IMR-90 (cell line): ENCODE results near the gene F5. TPM values are rescaled to one million over a fixed set of nuclear protein-coding genes. Genes with fewer than 3 reads are reported as not detected.

Experiments
- ATAC-seq: fragments of 200-7000 bp; cut with Tn5 transposase; 2 replicates; pipeline ENCODE4 v1.9.1; 2020; ENCODE audit warnings: low read depth, mild to moderate bottlenecking, moderate library complexity
- BruUV-seq: library from RNA; stranded (reverse); fragments of 400-500 nt; replicated peaks from 2 replicates; lab custom pipeline; 2021; lab: Mats Ljungman, UMichigan
- CTCF ChIA-PET: fragments of 300-600 bp; formaldehyde crosslinking; extraction: SDS; loops from one replicate; lab custom pipeline; 2021; ENCODE audit warnings: antibody characterized with exemption; lab: Yijun Ruan, JAX
- POLR2A ChIA-PET: fragments of 300-600 bp; sonication (Branson Sonifier 250); formaldehyde crosslinking; loops from one replicate; lab custom pipeline; 2022; ENCODE audit warnings: antibody characterized with exemption; ENCODE audit not compliant: unreplicated experiment; lab: Charles Lee
- DNase-seq: peaks from one replicate; pipeline ENCODE4 v3.0.0; 2013
- H2AFZ ChIP-seq: replicated peaks from 2 replicates; pipeline ENCODE3; 2013; ENCODE audit warnings: low read length, mild to moderate bottlenecking; ENCODE audit not compliant: poor library complexity
- H2AK5ac ChIP-seq: 2 replicates; pipeline ENCODE4 v1.6.1; 2013; ENCODE audit warnings: low read depth, low read length, inconsistent platforms
- H2AK9ac ChIP-seq: replicated peaks from 2 replicates; pipeline ENCODE3; 2013; ENCODE audit warnings: mild to moderate bottlenecking, low read depth, low read length, moderate library complexity; ENCODE audit not compliant: poor library complexity
- H2BK120ac ChIP-seq: 2 replicates; pipeline ENCODE4 v1.6.1; 2013; ENCODE audit warnings: low read depth, low read length, inconsistent platforms
- H2BK15ac ChIP-seq: 3 replicates; pipeline ENCODE4 v1.6.1; 2013; ENCODE audit warnings: low read depth, low read length, inconsistent platforms
- H2BK20ac ChIP-seq: 2 replicates; pipeline ENCODE4 v1.6.1; 2013; ENCODE audit warnings: low read depth, mild to moderate bottlenecking, inconsistent platforms, low read length, moderate library complexity
- H2BK5ac ChIP-seq: 2 replicates; pipeline ENCODE4 v1.6.1; 2013; ENCODE audit warnings: mild to moderate bottlenecking, low read depth, low read length, inconsistent platforms; ENCODE audit not compliant: poor library complexity, severe bottlenecking
- H3K14ac ChIP-seq: replicated peaks from 2 replicates; pipeline ENCODE4 v1.6.1; 2013; ENCODE audit warnings: low read depth, low read length, inconsistent platforms
- H3K18ac ChIP-seq: 2 replicates; pipeline ENCODE4 v1.6.1; 2013; ENCODE audit warnings: low read depth, low read length, control low read depth
- H3K23ac ChIP-seq: 2 replicates; pipeline ENCODE4 v1.6.1; 2013; ENCODE audit warnings: low read depth, low read length, inconsistent platforms
- H3K27ac ChIP-seq: 2 replicates; pipeline ENCODE4 v1.5.1; 2013; ENCODE audit warnings: mild to moderate bottlenecking, control low read depth, low read length; ENCODE audit not compliant: insufficient read depth
- H3K27me3 ChIP-seq: 2 replicates; pipeline ENCODE4 v1.6.1; 2013; ENCODE audit warnings: low read length; ENCODE audit not compliant: control insufficient read depth, insufficient read depth
- H3K36me3 ChIP-seq: 2 replicates; pipeline ENCODE4 v1.6.1; 2013; ENCODE audit warnings: low read length, mixed read lengths; ENCODE audit not compliant: control insufficient read depth, insufficient read depth
- H3K4ac ChIP-seq: 2 replicates; pipeline ENCODE4 v1.6.1; 2013; ENCODE audit warnings: low read depth, low read length, inconsistent platforms
- H3K4me1 ChIP-seq: 2 replicates; pipeline ENCODE4 v1.6.1; 2013; ENCODE audit warnings: low read length, mixed read lengths; ENCODE audit not compliant: control insufficient read depth, insufficient read depth
- H3K4me2 ChIP-seq: 2 replicates; pipeline ENCODE4 v1.6.1; 2013; ENCODE audit warnings: low read depth, mild to moderate bottlenecking, control low read depth, low read length, moderate library complexity
- H3K4me3 ChIP-seq: 2 replicates; pipeline ENCODE4 v1.5.1; 2013; ENCODE audit warnings: low read depth, mild to moderate bottlenecking, control low read depth, low read length, moderate library complexity; ENCODE audit not compliant: insufficient read depth
- H3K56ac ChIP-seq: 2 replicates; pipeline ENCODE4 v1.6.1; 2013; ENCODE audit warnings: low read length, inconsistent platforms; ENCODE audit not compliant: insufficient read depth; ENCODE audit errors: extremely low read depth
- H3K79me1 ChIP-seq, 2 experiments: 2 replicates each; pipeline ENCODE4 v1.6.1; 2013; ENCODE audit warnings: low read length in 2 of 2, inconsistent platforms in 1 of 2, low read depth in 1 of 2
- H3K9ac ChIP-seq: 2 replicates; pipeline ENCODE4 v1.6.1; 2013; ENCODE audit warnings: low read depth, low read length, control low read depth
- H3K9me1 ChIP-seq: 2 replicates; pipeline ENCODE4 v1.6.1; 2013; ENCODE audit warnings: low read length, inconsistent platforms; ENCODE audit not compliant: insufficient read depth
- H3K9me3 ChIP-seq: 2 replicates; pipeline ENCODE4 v1.6.1; 2013; ENCODE audit warnings: low read length; ENCODE audit not compliant: control insufficient read depth, insufficient read depth
- H4K20me1 ChIP-seq: 2 replicates; pipeline ENCODE4 v1.6.1; 2013; ENCODE audit warnings: low read length, inconsistent platforms; ENCODE audit not compliant: insufficient read depth
- H4K5ac ChIP-seq: 2 replicates; pipeline ENCODE4 v1.6.1; 2013; ENCODE audit warnings: mild to moderate bottlenecking, low read depth, low read length, control low read depth
- H4K8ac ChIP-seq, 2 experiments: 2 replicates each; pipeline ENCODE4 v1.6.1; 2013; ENCODE audit warnings: low read depth in 2 of 2, low read length in 2 of 2, control low read depth in 1 of 2, inconsistent platforms in 1 of 2
- H4K91ac ChIP-seq: 2 replicates; pipeline ENCODE4 v1.6.1; 2013; ENCODE audit warnings: low read depth, low read length, inconsistent platforms; ENCODE audit not compliant: insufficient read depth
- BHLHE40 ChIP-seq: fragments of 150-350 bp; IDR thresholded peaks from 2 replicates; pipeline ENCODE4 v1.6.1; 2016; ENCODE audit warnings: mild to moderate bottlenecking, low read depth, low read length
- FOS ChIP-seq: fragments of 150-350 bp; IDR thresholded peaks from 2 replicates; pipeline ENCODE4 v1.6.1; 2016; ENCODE audit warnings: low read depth, low read length
- whole genome bisulfite sequencing, 2 experiments: methylation state at CpG; one replicate each; pipeline versions ENCODE4 v1.1.5 to v1.1.7; 2013; ENCODE audit warnings: missing lambda C conversion rate in 2 of 2; ENCODE audit not compliant: insufficient read length in 1 of 2; ENCODE audit errors: extremely low coverage in 2 of 2; 5-methylcytosine and 5-hydroxymethylcytosine counted together
- dilution Hi-C: fragments of 300-500 bp; cut with HindIII; formaldehyde crosslinking; loops from one replicate; pipeline ENCODE4 v1.14.3; 2018; ENCODE audit warnings: low sequenced_read_pairs; ENCODE audit not compliant: unreplicated experiment
- in situ Hi-C: fragments of 300-500 bp; cut with MboI; formaldehyde crosslinking; loops from 3 replicates; pipeline ENCODE4 v1.14.3; 2019; ENCODE audit warnings: low sequenced_read_pairs, inconsistent platforms, mixed read lengths
- intact Hi-C: fragments of 100-400 bp; cut with micrococcal nuclease; formaldehyde crosslinking; loops from 2 replicates; pipeline ENCODE4 v1.10.0; 2022
- polyA plus RNA-seq, 3 experiments: library from polyadenylated mRNA; depleted of rRNA; stranded (reverse); fragments of >200 nt; gene quantifications; 2 replicates each; pipeline ENCODE4 v1.2.3, GENCODE V29; 2012; ENCODE audit warnings: low replicate concordance in 1 of 3
- total RNA-seq: library from RNA; depleted of rRNA; stranded (reverse); fragments of >200 nt; gene quantifications from 2 replicates; pipeline ENCODE4 v1.2.3, GENCODE V29; 2012

The F5 gene
- total and polyA plus RNA-seq, 2 of the 4 experiments (the other 2 are of a cell fraction), result not detected

- no peak overlapping the region for H3K4me2 ChIP-seq
Measured at GRCh38 chr1:169610108-169610507, 23.8 kb upstream of the F5 start.

More at GRCh38 chr1:169610108-169610507, 23.8 kb upstream of the F5 start:
- H4K8ac ChIP-seq, result no peak overlapping the region
- H2BK5ac ChIP-seq, result no peak overlapping the region
- dilution Hi-C loops (no loop called here), in situ Hi-C loops (no loop called here), intact Hi-C loops (no loop called here)
- BruUV-seq, result no TSS peak
- no peaks in the 10 kb centered on the region for H3K4me1 ChIP-seq
- H3K79me1 ChIP-seq, result no peaks in the 10 kb centered on the region
- no peak overlapping the region for H4K5ac ChIP-seq
- CTCF ChIA-PET, result no interaction called here
- H3K4me3 ChIP-seq, result no peak overlapping the region
- H3K14ac ChIP-seq, result no peak overlapping the region
- no peak overlapping the region for H3K27ac ChIP-seq
- POLR2A ChIA-PET, result no interaction called here
- no peak for TF ChIP-seq FOS
- no peak for TF ChIP-seq BHLHE40
- 63% methylated on average over 1 of the region's 1 CpG; no CpG with 5 or more reads in 1 of the 2 experiments for WGBS, 2 experiments
- no peak for DNase-seq
- H2BK15ac ChIP-seq, result no peak overlapping the region
- H3K27me3 ChIP-seq, result no peaks in the 10 kb centered on the region
- H3K9me1 ChIP-seq, result no peaks in the 10 kb centered on the region
- no peak overlapping the region for H3K56ac ChIP-seq
- ATAC-seq, result no peak
- no peak overlapping the region for H2BK20ac ChIP-seq
- H3K18ac ChIP-seq, result no peak overlapping the region
- no peak overlapping the region for H2AK9ac ChIP-seq
- no peak overlapping the region for H3K4ac ChIP-seq
- no peaks in the 10 kb centered on the region for H4K20me1 ChIP-seq
- H3K9ac ChIP-seq, result no peak overlapping the region
- no peak overlapping the region for H3K23ac ChIP-seq
- no peak overlapping the region for H2AK5ac ChIP-seq
- H3K36me3 ChIP-seq, result no peaks in the 10 kb centered on the region
- H4K91ac ChIP-seq, result no peak overlapping the region
- no peaks in the 10 kb centered on the region for H3K9me3 ChIP-seq
- H2BK120ac ChIP-seq, result no peak overlapping the region
- H2AFZ ChIP-seq, result no peak overlapping the region
